ENCODE data around the gene NRXN2. TPM values are rescaled to one million over a fixed set of nuclear protein-coding genes. Genes with fewer than 3 reads are reported as not detected.

The NRXN2 gene
- total and polyA plus RNA-seq, 10 of the 15 experiments (the other 5 are each of a cell fraction or from before 2014, with no cell fraction given) = 0.03 to 1.4 (median 0.23) TPM

DNA sequence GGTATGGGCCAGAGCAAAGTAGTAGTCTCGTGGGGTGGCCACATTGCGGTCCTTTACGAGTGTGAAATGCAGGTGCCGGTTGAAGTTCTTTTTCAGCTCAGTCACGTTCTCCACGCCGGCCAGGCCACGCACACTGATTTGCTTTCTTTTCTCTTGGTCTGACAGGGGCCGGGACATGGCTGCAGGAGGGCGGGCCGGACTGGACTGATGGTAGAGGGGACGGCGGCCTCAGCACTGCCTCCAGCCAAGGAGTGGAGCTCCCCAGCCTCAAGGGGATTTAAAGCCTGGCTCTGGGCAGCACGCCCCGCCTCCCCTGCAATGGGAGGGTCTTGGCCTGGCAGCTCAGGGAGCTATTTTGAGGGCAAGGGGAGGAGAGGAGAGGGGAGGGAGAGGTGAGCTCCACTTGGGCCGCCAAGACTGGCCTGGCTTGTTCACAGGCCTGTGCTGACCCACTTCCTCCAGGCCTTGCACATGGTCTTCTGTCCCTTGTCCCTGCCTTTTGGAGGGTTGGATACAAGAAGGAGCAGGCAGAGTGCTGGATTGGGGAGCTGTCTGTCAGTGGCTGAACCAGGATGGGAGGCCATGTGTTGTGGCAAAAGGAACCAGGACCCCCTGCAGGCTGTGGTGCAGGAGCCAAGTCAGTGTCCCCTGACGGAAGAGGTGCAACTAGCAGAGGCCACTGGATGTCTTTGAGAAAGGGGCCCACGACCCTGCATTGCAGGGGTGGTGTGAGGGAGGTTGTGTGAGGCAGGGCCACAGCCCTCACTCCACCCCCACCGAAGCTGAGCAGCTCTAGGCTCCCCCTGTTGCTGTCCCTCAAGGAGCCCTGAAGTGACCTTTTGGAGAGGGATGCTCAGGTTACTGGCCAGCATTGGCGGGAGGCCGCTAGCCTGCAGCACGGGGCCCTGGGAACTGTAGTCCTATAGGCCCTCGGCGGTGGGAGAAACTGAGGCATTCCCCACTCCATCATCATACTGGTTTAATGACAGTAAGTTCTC, 37.0 kb upstream of the NRXN2 start, which contains the start of gene PYGM (continued):
- no peak for TF ChIP-seq ASH2L (IDR thresholded peaks at IDR 0.05; ENCODE audit: borderline replicate concordance, low read depth)
- TF ChIP-seq HDGF (IDR thresholded peaks at IDR 0.05) = no peak
- no peak for TF ChIP-seq ZBED1 (IDR thresholded peaks at IDR 0.05; ENCODE audit: borderline replicate concordance)
- TF ChIP-seq POLR2AphosphoS5 (IDR thresholded peaks at IDR 0.05; ENCODE audit: low read length) = 0 out of 2 replicates have a peak, but pooled peaks have one; percentile 12
- no peak for TF ChIP-seq ETV6 (conservative IDR thresholded peaks at IDR 0.05 in 1 of 2, IDR thresholded peaks at IDR 0.05 in 1 of 2; ENCODE audit: borderline replicate concordance in 1 of 2, low read depth in 1 of 2)
- TF ChIP-seq RB1 (IDR thresholded peaks at IDR 0.05; ENCODE audit: borderline replicate concordance) = no peak
- no peak for TF ChIP-seq BMI1 (IDR thresholded peaks at IDR 0.05; ENCODE audit: borderline replicate concordance)

DNA sequence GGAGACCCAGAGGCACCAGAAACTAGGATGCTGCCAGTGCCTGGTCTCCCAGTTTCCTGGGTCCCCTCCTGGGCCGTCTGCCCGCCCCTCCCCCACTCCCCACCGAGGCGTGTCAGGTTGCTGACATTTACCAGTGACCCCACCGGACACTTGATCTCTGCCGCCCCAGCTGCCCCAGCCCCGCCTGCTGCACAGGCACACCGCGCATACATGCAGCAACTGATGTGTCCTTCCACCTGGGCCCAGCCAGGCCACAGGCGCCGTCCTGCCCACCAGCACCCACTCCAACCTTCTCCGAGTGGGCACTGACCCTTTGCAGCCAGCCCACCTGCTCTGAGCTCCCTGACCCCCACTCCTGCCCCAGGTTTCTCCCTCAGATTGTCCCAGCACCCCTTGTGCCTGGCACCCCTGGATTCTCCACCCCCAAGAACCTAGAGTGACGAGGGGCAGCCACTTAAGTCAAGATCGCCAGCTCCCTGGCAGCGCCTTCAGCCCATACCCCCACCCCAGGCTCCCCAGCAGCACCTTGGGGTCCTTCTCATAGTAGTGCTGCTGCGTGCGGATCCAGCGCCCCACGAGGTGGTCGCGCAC, 36.2 kb upstream of the NRXN2 start:
- FAIRE-seq (no peak), ATAC-seq (no peak), DNase-seq (ENCODE audit: low read depth, low spot score) (no peak)
- ChIA-PET POLR2A (no interaction called here), CTCF (interaction anchor here (0.8 to 1.3 kb wide), 2 partner anchors 9 to 25 kb away, joined by 3 to 6 read pairs; no protein-coding TSS in a partner anchor), SMC1A (ENCODE audit: uncharacterized antibody, unreplicated experiment) (interaction anchor here (1.7 kb wide), 1 partner anchor 17 kb away, joined by 5 read pairs; no protein-coding TSS in a partner anchor), RAD21 (ENCODE audit: unreplicated experiment) (interaction anchor here (1.2 kb wide), 1 partner anchor 55 kb away, joined by 3 read pairs; no protein-coding TSS in a partner anchor)
- intact Hi-C loops (cut with micrococcal nuclease; ENCODE audit: unreplicated experiment) = no loop called here
- WGBS (ENCODE audit: insufficient coverage, insufficient replicate concordance, low lambda C conversion rate, missing lambda C conversion rate) = 88% methylated on average over 18 of the region's 21 CpGs
- H3K9ac ChIP-seq (ENCODE audit: control insufficient read depth, insufficient read depth, low read length) = no peak overlapping the region
- H3K79me2 ChIP-seq (ENCODE audit: control insufficient read depth, insufficient read depth, low read length) = no peaks in the 10 kb centered on the region
- no peaks in the 10 kb centered on the region for H3K27me3 ChIP-seq (replicated peaks in 1 of 2; ENCODE audit: control insufficient read depth in 2 of 2, insufficient read depth in 2 of 2, low read length in 1 of 2)
- no peak overlapping the region for H2AFZ ChIP-seq (ENCODE audit: control insufficient read depth, low read depth, low read length)
- H3K4me3 ChIP-seq = no peak overlapping the region
- no peak overlapping the region for H3K4me2 ChIP-seq (ENCODE audit: control insufficient read depth, insufficient read depth)
- in situ Hi-C loops (cut with MboI) = no loop called here
- no TSS peak for BruUV-seq (replicated peaks)
- H3K27ac ChIP-seq (ENCODE audit: control insufficient read depth, insufficient read depth) = no peak overlapping the region
- peaks cover 2 to 8% of the 10 kb centered on the region in 2 experiments; a peak in 3 of 4 replicates for H3K36me3 ChIP-seq (ENCODE audit: control insufficient read depth in 2 of 2, insufficient read depth in 2 of 2, low read length in 1 of 2)
- H3K9me3 ChIP-seq (replicated peaks; ENCODE audit: control insufficient read depth, insufficient read depth, low read length) = no peaks in the 10 kb centered on the region
- peaks cover 9% of the 10 kb centered on the region for H3K4me1 ChIP-seq (ENCODE audit: control insufficient read depth, insufficient read depth, low read length)
- H4K20me1 ChIP-seq (ENCODE audit: control insufficient read depth, insufficient read depth) = no peaks in the 10 kb centered on the region
- no peak for TF ChIP-seq KLF5 (IDR thresholded peaks at IDR 0.05; ENCODE audit: partially characterized antibody)
- no peak for TF ChIP-seq NFXL1 (IDR thresholded peaks at IDR 0.05; ENCODE audit: borderline replicate concordance)
- TF ChIP-seq MEF2A (IDR thresholded peaks at IDR 0.05; ENCODE audit: insufficient read depth, low read depth, low read length) = no peak
- TF ChIP-seq BCL11A (IDR thresholded peaks at IDR 0.05; ENCODE audit: low read depth, low read length) = no peak
- no peak for TF ChIP-seq ZZZ3 (IDR thresholded peaks at IDR 0.05; ENCODE audit: control insufficient read depth, insufficient read length, low read depth)
- no peak for TF ChIP-seq CHD4 (IDR thresholded peaks at IDR 0.05)
- no peak for TF ChIP-seq BACH1 (IDR thresholded peaks at IDR 0.05; ENCODE audit: borderline replicate concordance)
- no peak for TF ChIP-seq NFYA (IDR thresholded peaks at IDR 0.05; ENCODE audit: borderline replicate concordance, low read depth, low read length)
- TF ChIP-seq, protein P1, sequence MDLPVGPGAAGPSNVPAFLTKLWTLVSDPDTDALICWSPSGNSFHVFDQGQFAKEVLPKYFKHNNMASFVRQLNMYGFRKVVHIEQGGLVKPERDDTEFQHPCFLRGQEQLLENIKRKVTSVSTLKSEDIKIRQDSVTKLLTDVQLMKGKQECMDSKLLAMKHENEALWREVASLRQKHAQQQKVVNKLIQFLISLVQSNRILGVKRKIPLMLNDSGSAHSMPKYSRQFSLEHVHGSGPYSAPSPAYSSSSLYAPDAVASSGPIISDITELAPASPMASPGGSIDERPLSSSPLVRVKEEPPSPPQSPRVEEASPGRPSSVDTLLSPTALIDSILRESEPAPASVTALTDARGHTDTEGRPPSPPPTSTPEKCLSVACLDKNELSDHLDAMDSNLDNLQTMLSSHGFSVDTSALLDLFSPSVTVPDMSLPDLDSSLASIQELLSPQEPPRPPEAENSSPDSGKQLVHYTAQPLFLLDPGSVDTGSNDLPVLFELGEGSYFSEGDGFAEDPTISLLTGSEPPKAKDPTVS (IDR thresholded peaks at IDR 0.05; ENCODE audit: low read depth, low read length) = no peak
- TF ChIP-seq, protein P2, sequence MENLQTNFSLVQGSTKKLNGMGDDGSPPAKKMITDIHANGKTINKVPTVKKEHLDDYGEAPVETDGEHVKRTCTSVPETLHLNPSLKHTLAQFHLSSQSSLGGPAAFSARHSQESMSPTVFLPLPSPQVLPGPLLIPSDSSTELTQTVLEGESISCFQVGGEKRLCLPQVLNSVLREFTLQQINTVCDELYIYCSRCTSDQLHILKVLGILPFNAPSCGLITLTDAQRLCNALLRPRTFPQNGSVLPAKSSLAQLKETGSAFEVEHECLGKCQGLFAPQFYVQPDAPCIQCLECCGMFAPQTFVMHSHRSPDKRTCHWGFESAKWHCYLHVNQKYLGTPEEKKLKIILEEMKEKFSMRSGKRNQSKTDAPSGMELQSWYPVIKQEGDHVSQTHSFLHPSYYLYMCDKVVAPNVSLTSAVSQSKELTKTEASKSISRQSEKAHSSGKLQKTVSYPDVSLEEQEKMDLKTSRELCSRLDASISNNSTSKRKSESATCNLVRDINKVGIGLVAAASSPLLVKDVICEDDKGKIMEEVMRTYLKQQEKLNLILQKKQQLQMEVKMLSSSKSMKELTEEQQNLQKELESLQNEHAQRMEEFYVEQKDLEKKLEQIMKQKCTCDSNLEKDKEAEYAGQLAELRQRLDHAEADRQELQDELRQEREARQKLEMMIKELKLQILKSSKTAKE (IDR thresholded peaks at IDR 0.05; ENCODE audit: low read depth, poor library complexity, severe bottlenecking) = no peak
- no peak for TF ChIP-seq RBBP5 (conservative IDR thresholded peaks at IDR 0.05)
- TF ChIP-seq CBX3 (IDR thresholded peaks at IDR 0.05; ENCODE audit: borderline replicate concordance, low read depth) = no peak
